Ovary (tissue), 3 donors: ENCODE results near the gene TXNRD2.

Source experiments
- POLR2A ChIP-seq: fragments of 450-650 bp; IDR thresholded peaks from one replicate; pipeline ENCODE4 v1.6.1; 2017; ENCODE audit warnings: antibody characterized with exemption, mild to moderate bottlenecking, moderate library complexity
- TF ChIP-seq, protein P1 (sequence below), 3 donors: fragments of 450-650 bp in 2 of 3; fragments of 200-600 bp in 1 of 3; IDR thresholded peaks; one replicate each; pipeline versions ENCODE4 v1.5.1 to v1.8.0; 2016 to 2022; ENCODE audit warnings: antibody characterized with exemption in 3 of 3, mild to moderate bottlenecking in 1 of 3
- donor health status: DM: no; HTN: no; CAD: no.

DNA sequence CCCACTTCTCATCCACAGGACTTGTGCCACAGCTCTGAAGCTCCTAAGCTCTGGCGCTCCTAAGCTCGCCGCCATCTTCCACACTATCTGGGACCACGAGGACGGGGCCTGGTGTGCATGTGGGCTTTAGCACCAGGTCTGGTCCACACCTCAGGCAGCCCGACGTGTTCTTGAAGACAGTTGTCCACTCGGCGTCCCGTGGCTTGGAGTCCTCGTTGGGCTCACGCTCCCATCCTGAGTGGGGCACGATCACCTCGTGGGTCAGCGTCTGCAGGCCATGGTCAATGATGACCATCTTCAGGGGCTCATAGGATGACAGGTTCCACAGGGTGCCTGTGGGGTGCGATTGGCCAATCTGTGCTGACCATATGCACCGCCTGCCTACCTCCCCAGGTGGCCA is 37.1 kb upstream of the TXNRD2 start:
- TF ChIP-seq POLR2A, result no peak
- TF ChIP-seq, protein P1, sequence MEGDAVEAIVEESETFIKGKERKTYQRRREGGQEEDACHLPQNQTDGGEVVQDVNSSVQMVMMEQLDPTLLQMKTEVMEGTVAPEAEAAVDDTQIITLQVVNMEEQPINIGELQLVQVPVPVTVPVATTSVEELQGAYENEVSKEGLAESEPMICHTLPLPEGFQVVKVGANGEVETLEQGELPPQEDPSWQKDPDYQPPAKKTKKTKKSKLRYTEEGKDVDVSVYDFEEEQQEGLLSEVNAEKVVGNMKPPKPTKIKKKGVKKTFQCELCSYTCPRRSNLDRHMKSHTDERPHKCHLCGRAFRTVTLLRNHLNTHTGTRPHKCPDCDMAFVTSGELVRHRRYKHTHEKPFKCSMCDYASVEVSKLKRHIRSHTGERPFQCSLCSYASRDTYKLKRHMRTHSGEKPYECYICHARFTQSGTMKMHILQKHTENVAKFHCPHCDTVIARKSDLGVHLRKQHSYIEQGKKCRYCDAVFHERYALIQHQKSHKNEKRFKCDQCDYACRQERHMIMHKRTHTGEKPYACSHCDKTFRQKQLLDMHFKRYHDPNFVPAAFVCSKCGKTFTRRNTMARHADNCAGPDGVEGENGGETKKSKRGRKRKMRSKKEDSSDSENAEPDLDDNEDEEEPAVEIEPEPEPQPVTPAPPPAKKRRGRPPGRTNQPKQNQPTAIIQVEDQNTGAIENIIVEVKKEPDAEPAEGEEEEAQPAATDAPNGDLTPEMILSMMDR (IDR thresholded peaks at IDR 0.05), result no peak
